K562 (cell line): ENCODE data around the gene POLR1D. TPM values are rescaled to one million over a fixed set of nuclear protein-coding genes. Genes with fewer than 3 reads are reported as not detected.

ENCODE experiments used
- ATAC-seq: fragments of 200-7000 bp; cut with Tn5 transposase; 3 replicates; pipeline ENCODE4 v1.9.1; 2020; ENCODE audit warnings: moderate library complexity
- BruUV-seq: library from RNA; stranded (reverse); fragments of 400-500 nt; replicated peaks from 2 replicates; lab custom pipeline; 2021; lab: Mats Ljungman, UMichigan
- CTCF ChIA-PET: fragments of 300-600 bp; formaldehyde crosslinking; extraction: SDS; loops from one replicate; lab custom pipeline; 2021; ENCODE audit warnings: low intra/inter-chr PET ratio; lab: Yijun Ruan, JAX
- POLR2A ChIA-PET: fragments of 300-600, 350-650 bp; sonication (Branson Sonifier 250); formaldehyde crosslinking; extraction: SDS; loops from one replicate; lab custom pipeline; 2021; ENCODE audit warnings: antibody characterized with exemption, inconsistent platforms; lab: Yijun Ruan, JAX
- DNase-seq, 4 experiments: peaks; one replicate each; pipeline versions ENCODE4 v3.0.0 to v3.0.0-alpha.2; 2011 to 2018; ENCODE audit warnings: low spot score in 3 of 4, mixed read lengths in 3 of 4; ENCODE audit errors: extremely low read depth in 1 of 4
- FAIRE-seq: peaks from 2 replicates; lab custom pipeline; 2011; peaks lifted over from hg19 to GRCh38; lab: Jason Lieb, UNC
- H2AFZ ChIP-seq: 2 replicates; pipeline ENCODE4 v1.6.0; 2011; ENCODE audit warnings: low read depth, low read length, control low read depth, inconsistent platforms
- H3K27ac ChIP-seq: fragments of 200-600 bp; 3 replicates; pipeline ENCODE4 v1.8.0; 2011; ENCODE audit warnings: low read depth, mild to moderate bottlenecking, control low read depth, inconsistent platforms, low read length, moderate library complexity, mixed read lengths; ENCODE audit errors: extremely low read depth
- H3K27me3 ChIP-seq, 2 experiments: fragments of 300-600 bp in 1 of 2; 2 replicates in 1 of 2; 3 replicates in 1 of 2; pipeline versions ENCODE4 v1.6.0 to v1.8.0; 2011; ENCODE audit warnings: inconsistent platforms in 2 of 2, low read length in 2 of 2, mild to moderate bottlenecking in 1 of 2, mixed read lengths in 1 of 2, moderate library complexity in 1 of 2; ENCODE audit not compliant: control insufficient read depth in 2 of 2, insufficient read depth in 2 of 2
- H3K36me3 ChIP-seq: fragments of 300-600 bp; 3 replicates; pipeline ENCODE4 v1.8.0; 2011; ENCODE audit warnings: mild to moderate bottlenecking, low read length, inconsistent platforms; ENCODE audit not compliant: control insufficient read depth, insufficient read depth
- H3K4me1 ChIP-seq, 2 experiments: fragments of 200-600 bp in 1 of 2; replicated peaks in 1 of 2; 2 replicates in 1 of 2; 3 replicates in 1 of 2; pipeline versions ENCODE4 v1.5.1 to v1.8.0; 2011; ENCODE audit warnings: inconsistent platforms in 2 of 2, low read length in 2 of 2, mild to moderate bottlenecking in 1 of 2, mixed read lengths in 1 of 2, moderate library complexity in 1 of 2; ENCODE audit not compliant: control insufficient read depth in 2 of 2, insufficient read depth in 2 of 2
- H3K4me2 ChIP-seq: 2 replicates; pipeline ENCODE4 v1.6.1; 2011; ENCODE audit warnings: low read length, control low read depth, inconsistent platforms, mixed read lengths; ENCODE audit not compliant: insufficient read depth
- H3K4me3 ChIP-seq: fragments of 200-600 bp; sonication (generic), shearing (Covaris generic); 2 replicates; pipeline ENCODE4 v1.5.1; 2016; ENCODE audit warnings: control low read depth, inconsistent platforms
- H3K79me2 ChIP-seq: fragments of 200-600 bp; 3 replicates; pipeline ENCODE4 v1.8.0; 2011; ENCODE audit warnings: low read length, inconsistent platforms; ENCODE audit not compliant: control insufficient read depth, insufficient read depth
- H3K9ac ChIP-seq, 2 experiments: 2 replicates each; pipeline versions ENCODE4 v1.6.0 to v1.6.1; 2011; ENCODE audit warnings: low read depth in 2 of 2, low read length in 2 of 2, control low read depth in 1 of 2, inconsistent platforms in 1 of 2, mild to moderate bottlenecking in 1 of 2, mixed read lengths in 1 of 2; ENCODE audit not compliant: insufficient read depth in 1 of 2
- H3K9me1 ChIP-seq: one replicate; pipeline ENCODE4 v1.6.0; 2011; ENCODE audit warnings: inconsistent platforms, mild to moderate bottlenecking, low read length, moderate library complexity; ENCODE audit not compliant: control insufficient read depth, insufficient read depth
- H3K9me3 ChIP-seq: replicated peaks from 2 replicates; pipeline ENCODE4 v1.5.1; 2011; ENCODE audit warnings: low read depth, low read length, inconsistent platforms; ENCODE audit not compliant: control insufficient read depth, insufficient read depth
- H4K20me1 ChIP-seq: replicated peaks from 2 replicates; pipeline ENCODE4 v1.6.1; 2011; ENCODE audit warnings: low read length, inconsistent platforms, mixed read lengths; ENCODE audit not compliant: control insufficient read depth, insufficient read depth
- DIDO1 ChIP-seq: fragments of 450-650 bp; IDR thresholded peaks from 2 replicates; pipeline ENCODE4 v1.6.1; 2016; ENCODE audit warnings: low read depth, missing biosample characterization, missing genetic modification characterization
- GABPB1 ChIP-seq: sonication (generic); formaldehyde crosslinking; IDR thresholded peaks from 2 replicates; pipeline ENCODE4 v1.8.0; 2022; ENCODE audit warnings: mild to moderate bottlenecking, missing genetic modification reagents
- PRPF4 ChIP-seq: fragments of 200-400 bp; formaldehyde crosslinking; IDR thresholded peaks from one replicate; pipeline ENCODE4 v1.6.1; 2017; ENCODE audit warnings: low read length, low read depth, mild to moderate bottlenecking; ENCODE audit not compliant: insufficient read depth, poor library complexity, severe bottlenecking
- PYGO2 ChIP-seq: fragments of 450-650 bp; IDR thresholded peaks from 2 replicates; pipeline ENCODE4 v1.6.1; 2016; ENCODE audit warnings: mild to moderate bottlenecking, missing genetic modification characterization, moderate library complexity, missing compliant biosample characterization
- SRSF7 ChIP-seq: fragments of 200-400 bp; formaldehyde crosslinking; optimal IDR thresholded peaks from 2 replicates; pipeline ENCODE3; 2017; ENCODE audit warnings: mild to moderate bottlenecking, low read depth, low read length
- TAF1 ChIP-seq: IDR thresholded peaks from 2 replicates; pipeline ENCODE4 v1.6.1; 2011; ENCODE audit warnings: mild to moderate bottlenecking, low read length, moderate library complexity; ENCODE audit not compliant: insufficient read depth, control insufficient read depth, severe bottlenecking; ENCODE audit errors: extremely low read depth
- ZBED1 ChIP-seq: IDR thresholded peaks from 2 replicates; pipeline ENCODE4 v1.6.1; 2014
- ZBTB8A ChIP-seq: fragments of 450-650 bp; IDR thresholded peaks from 2 replicates; pipeline ENCODE4 v1.6.1; 2018; ENCODE audit warnings: mild to moderate bottlenecking, moderate library complexity; ENCODE audit not compliant: partially characterized antibody
- ZNF239 ChIP-seq: fragments of 250-450 bp; sonication (Bioruptor Pico); IDR thresholded peaks from 2 replicates; pipeline ENCODE4 v1.4.0; 2020; ENCODE audit warnings: mild to moderate bottlenecking
- WGBS: fragments of 100-300 bp; shearing (Covaris generic); methylation state at CpG from one replicate; pipeline ENCODE4 v1.1.6; 2016; ENCODE audit warnings: low coverage, mixed read lengths; ENCODE audit not compliant: insufficient coverage; ENCODE audit errors: missing lambda C conversion rate; 5-methylcytosine and 5-hydroxymethylcytosine counted together
- in situ Hi-C: fragments of 300-500 bp; cut with MboI; formaldehyde crosslinking; loops from 4 replicates; pipeline ENCODE4 v1.15.0; 2018; ENCODE audit warnings: inconsistent platforms, mixed read lengths
- intact Hi-C: fragments of 100-400 bp; cut with micrococcal nuclease; formaldehyde crosslinking; loops from 2 replicates; pipeline ENCODE4 v1.14.2; 2022
- polyA plus RNA-seq, 8 experiments: library from polyadenylated mRNA; depleted of rRNA in 4 of 8; stranded (reverse) in 5 of 8; unstranded in 3 of 8; fragments of >200 nt; fragmentation: Nextera tagmentation in 2 of 8; fragmentation: Illumina TruSeq in 1 of 8; extraction: Ambion mirVana in 2 of 8; extraction: Trizol in 1 of 8; gene quantifications; 2 replicates each; pipeline versions ENCODE4 v1.2.1 to v1.2.3, GENCODE V29; 2011 to 2014; ENCODE audit warnings: inconsistent platforms in 1 of 8, missing spikeins in 1 of 8
- total RNA-seq, 7 experiments: library from RNA; depleted of rRNA in 6 of 7; stranded (reverse); fragments of >200 nt in 6 of 7; fragmentation: Illumina TruSeq in 2 of 7; extraction: Trizol in 2 of 7; gene quantifications; 2 replicates each; pipeline versions ENCODE4 v1.2.1 to v1.2.3, GENCODE V29; 2011 to 2021; ENCODE audit warnings: low replicate concordance in 1 of 7
- TF ChIP-seq, protein P1 (sequence below): sonication (generic); formaldehyde crosslinking; IDR thresholded peaks from 2 replicates; pipeline ENCODE4 v1.4.0; 2020; ENCODE audit warnings: mild to moderate bottlenecking, missing genetic modification reagents
- TF ChIP-seq, protein P2 (sequence below): fragments of 450-650 bp; formaldehyde crosslinking; IDR thresholded peaks from 2 replicates; pipeline ENCODE4 v1.4.0; 2020; ENCODE audit warnings: mild to moderate bottlenecking

The POLR1D gene
- total and polyA plus RNA-seq, 9 of the 15 experiments (the other 6 are each of a cell fraction or from before 2014, with no cell fraction given), result 107 to 188 (median 145) TPM

DNA sequence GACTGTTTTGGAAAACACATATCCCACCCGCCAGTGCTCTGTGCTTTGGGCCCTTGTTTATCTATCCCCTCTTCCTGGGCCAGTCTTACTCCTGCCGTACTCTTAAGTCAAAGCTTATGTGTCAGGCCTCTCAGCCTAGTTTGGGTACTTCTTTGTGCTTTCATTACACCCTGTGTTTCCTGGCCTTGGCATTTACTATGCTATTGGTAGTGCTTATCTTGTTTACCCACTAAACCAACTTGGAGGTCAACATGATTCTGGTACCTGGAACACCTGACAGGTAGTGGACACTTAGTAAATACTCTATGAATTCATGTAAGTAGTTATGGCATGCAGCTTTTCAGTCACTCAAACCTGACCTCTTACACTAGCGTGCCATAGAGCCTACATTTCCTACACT lies 2.4 kb downstream of the POLR1D start:
- FAIRE-seq, result peak; percentile 6
- intact Hi-C loops, result no loop called here
- Histone ChIP-seq H2AFZ (no peak overlapping the region), H3K4me2 (no peak overlapping the region), H3K27ac (no peak overlapping the region; the same call in 2 of the 3 replicates), H3K9me3 (no peaks in the 10 kb centered on the region), H3K36me3 (peaks cover 41% of the 10 kb centered on the region), H3K79me2 (peaks cover 78% of the 10 kb centered on the region), H3K9ac (no peak overlapping the region), H3K4me3 (no peak overlapping the region), H4K20me1 (no peaks in the 10 kb centered on the region), H3K4me1 (peaks cover 14 to 15% of the 10 kb centered on the region in 2 experiments; a peak in 3 of 5 replicates), H3K9me1 (no peaks in the 10 kb centered on the region), H3K27me3 (no peaks in the 10 kb centered on the region)
- DNase-seq, result no peak
- WGBS, result 62% methylated on average over 3 of the region's 3 CpGs
- in situ Hi-C loops, result no loop called here
- TF ChIP-seq PYGO2 (tag), result no peak
- TF ChIP-seq, protein P1, sequence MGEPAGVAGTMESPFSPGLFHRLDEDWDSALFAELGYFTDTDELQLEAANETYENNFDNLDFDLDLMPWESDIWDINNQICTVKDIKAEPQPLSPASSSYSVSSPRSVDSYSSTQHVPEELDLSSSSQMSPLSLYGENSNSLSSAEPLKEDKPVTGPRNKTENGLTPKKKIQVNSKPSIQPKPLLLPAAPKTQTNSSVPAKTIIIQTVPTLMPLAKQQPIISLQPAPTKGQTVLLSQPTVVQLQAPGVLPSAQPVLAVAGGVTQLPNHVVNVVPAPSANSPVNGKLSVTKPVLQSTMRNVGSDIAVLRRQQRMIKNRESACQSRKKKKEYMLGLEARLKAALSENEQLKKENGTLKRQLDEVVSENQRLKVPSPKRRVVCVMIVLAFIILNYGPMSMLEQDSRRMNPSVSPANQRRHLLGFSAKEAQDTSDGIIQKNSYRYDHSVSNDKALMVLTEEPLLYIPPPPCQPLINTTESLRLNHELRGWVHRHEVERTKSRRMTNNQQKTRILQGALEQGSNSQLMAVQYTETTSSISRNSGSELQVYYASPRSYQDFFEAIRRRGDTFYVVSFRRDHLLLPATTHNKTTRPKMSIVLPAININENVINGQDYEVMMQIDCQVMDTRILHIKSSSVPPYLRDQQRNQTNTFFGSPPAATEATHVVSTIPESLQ (CRISPR knock-in tag), result no peak
- TF ChIP-seq, protein P2, sequence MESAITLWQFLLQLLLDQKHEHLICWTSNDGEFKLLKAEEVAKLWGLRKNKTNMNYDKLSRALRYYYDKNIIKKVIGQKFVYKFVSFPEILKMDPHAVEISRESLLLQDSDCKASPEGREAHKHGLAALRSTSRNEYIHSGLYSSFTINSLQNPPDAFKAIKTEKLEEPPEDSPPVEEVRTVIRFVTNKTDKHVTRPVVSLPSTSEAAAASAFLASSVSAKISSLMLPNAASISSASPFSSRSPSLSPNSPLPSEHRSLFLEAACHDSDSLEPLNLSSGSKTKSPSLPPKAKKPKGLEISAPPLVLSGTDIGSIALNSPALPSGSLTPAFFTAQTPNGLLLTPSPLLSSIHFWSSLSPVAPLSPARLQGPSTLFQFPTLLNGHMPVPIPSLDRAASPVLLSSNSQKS (CRISPR knock-in tag), result no peak
- TF ChIP-seq SRSF7, result no peak
- TF ChIP-seq ZBED1, result no peak
- TF ChIP-seq TAF1, result no peak
- TF ChIP-seq PRPF4, result no peak
- TF ChIP-seq ZNF239 (CRISPR knock-in tag), result no peak
- TF ChIP-seq ZBTB8A, result no peak
- no peak for TF ChIP-seq GABPB1
- TF ChIP-seq DIDO1 (tag), result no peak
- CTCF ChIA-PET, result no interaction called here
- BruUV-seq, result no TSS peak
- POLR2A ChIA-PET, result interaction anchor here (0.6 to 0.9 kb wide), 2 partner anchors 8 to 144 kb away, joined by 3 read pairs; no protein-coding TSS in a partner anchor
- no peak for ATAC-seq
